Right atrium auricular region (tissue), 2 donors: Measurements from ENCODE around the gene WNK2. TPM values are rescaled to one million over a fixed set of nuclear protein-coding genes. Genes with fewer than 3 reads are reported as not detected.
"Not testable (repeated sequence)": the region's sequence is repeated elsewhere in the genome, so short reads cannot be mapped to it uniquely, and the experiment has no call there.

Experiments
- DNase-seq: peaks from one replicate; pipeline ENCODE4 v3.0.0-alpha.2; 2019; ENCODE audit warnings: low spot score
- H3K27ac ChIP-seq, 2 donors: fragments of 200-600 bp; sonication (generic); 1 replicate in 1 of 2; 2 replicates in 1 of 2; pipeline ENCODE4 v1.5.1; 2016 to 2019
- H3K27me3 ChIP-seq, 2 donors: fragments of 200-600 bp; sonication (generic); one replicate each; pipeline versions ENCODE4 v1.5.1 to v1.6.0; 2017 to 2019
- H3K36me3 ChIP-seq: fragments of 200-600 bp; sonication (generic); one replicate; pipeline ENCODE4 v1.5.1; 2016
- H3K4me1 ChIP-seq, 2 donors: fragments of 200-600 bp; sonication (generic); one replicate each; pipeline versions ENCODE4 v1.5.1 to v1.6.0; 2017 to 2019
- H3K4me3 ChIP-seq, 2 donors: fragments of 200-600 bp; sonication (generic); 1 replicate in 1 of 2; 2 replicates in 1 of 2; pipeline ENCODE4 v1.5.1; 2017 to 2019; ENCODE audit warnings: mild to moderate bottlenecking in 1 of 2, moderate library complexity in 1 of 2
- H3K9me3 ChIP-seq, 2 donors: fragments of 200-600 bp; sonication (generic); one replicate each; pipeline ENCODE4 v1.5.1; 2019
- total RNA-seq, 2 donors: library from RNA; depleted of rRNA; stranded (reverse); fragments of >200 nt; gene quantifications; one replicate each; pipeline ENCODE4 v1.1.0, GENCODE V29; 2016
- TF ChIP-seq, protein P1 (sequence below), 2 donors: fragments of 200-600 bp; sonication (generic); IDR thresholded peaks; one replicate each; pipeline ENCODE4 v1.5.1; 2019; ENCODE audit warnings: antibody characterized with exemption in 2 of 2

The WNK2 gene
- total RNA-seq, 2 donors from 2014 or later, result 61.4 to 132 TPM

DNA sequence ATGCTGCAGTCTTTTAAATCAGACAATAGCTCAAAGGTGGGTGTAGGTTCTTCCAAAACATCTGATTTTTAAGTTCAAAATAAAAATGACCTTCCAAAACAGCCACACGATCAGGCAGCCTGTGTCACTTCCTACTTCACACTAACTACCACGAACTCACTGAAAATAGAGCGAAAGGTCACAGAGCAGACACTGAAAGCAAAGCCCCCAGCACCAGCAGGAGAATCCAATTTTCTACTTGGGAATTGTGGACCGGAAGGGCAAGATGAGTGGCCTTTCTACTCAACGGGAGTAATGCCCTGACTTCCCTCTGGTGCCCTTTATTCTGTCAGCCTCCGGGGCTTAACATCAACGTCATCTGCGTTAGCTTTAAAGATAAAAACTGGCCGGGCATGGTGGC lies 159.7 kb downstream of the WNK2 start:
- no peak overlapping the region for H3K27ac ChIP-seq
- no peaks in the 10 kb centered on the region for H3K36me3 ChIP-seq
- TF ChIP-seq, protein P1, sequence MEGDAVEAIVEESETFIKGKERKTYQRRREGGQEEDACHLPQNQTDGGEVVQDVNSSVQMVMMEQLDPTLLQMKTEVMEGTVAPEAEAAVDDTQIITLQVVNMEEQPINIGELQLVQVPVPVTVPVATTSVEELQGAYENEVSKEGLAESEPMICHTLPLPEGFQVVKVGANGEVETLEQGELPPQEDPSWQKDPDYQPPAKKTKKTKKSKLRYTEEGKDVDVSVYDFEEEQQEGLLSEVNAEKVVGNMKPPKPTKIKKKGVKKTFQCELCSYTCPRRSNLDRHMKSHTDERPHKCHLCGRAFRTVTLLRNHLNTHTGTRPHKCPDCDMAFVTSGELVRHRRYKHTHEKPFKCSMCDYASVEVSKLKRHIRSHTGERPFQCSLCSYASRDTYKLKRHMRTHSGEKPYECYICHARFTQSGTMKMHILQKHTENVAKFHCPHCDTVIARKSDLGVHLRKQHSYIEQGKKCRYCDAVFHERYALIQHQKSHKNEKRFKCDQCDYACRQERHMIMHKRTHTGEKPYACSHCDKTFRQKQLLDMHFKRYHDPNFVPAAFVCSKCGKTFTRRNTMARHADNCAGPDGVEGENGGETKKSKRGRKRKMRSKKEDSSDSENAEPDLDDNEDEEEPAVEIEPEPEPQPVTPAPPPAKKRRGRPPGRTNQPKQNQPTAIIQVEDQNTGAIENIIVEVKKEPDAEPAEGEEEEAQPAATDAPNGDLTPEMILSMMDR (IDR thresholded peaks at IDR 0.05), result no peak
- H3K27me3 ChIP-seq, result no peaks in the 10 kb centered on the region
- H3K9me3 ChIP-seq, result peaks cover 0 to 1% of the 10 kb centered on the region in 2 donors
- no peak for DNase-seq
- H3K4me3 ChIP-seq, result no peak overlapping the region
- peaks cover 0 to 11% of the 10 kb centered on the region in 2 donors for H3K4me1 ChIP-seq

DNA sequence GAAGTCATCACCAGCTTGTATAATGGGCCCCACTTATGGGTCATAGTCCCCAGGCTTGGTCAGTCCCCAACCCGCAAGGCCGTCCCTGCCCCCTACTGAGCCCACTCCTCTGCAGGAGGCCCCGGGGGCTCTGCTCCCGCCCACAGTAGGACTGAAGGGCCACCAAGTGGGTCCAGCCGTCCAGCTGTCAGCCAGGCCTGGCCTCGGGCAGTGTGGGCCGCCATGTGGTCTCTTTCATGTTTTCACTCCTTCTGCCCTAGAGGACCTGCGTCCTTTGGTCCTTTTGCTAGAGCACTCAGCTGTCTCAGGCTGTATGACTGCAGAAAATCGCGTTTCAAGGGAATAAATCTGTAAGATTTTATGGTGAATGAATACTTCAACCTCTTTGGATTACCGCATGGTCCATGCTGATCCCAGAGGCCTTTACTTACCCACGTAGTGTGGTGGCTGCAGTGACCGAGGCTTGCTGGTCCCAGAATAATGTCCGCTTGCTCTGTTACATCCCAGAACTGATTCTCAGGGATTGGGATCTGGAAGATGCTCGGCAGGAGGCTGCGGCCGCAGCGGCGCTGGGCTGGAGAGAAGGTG lies 161.8 kb downstream of the WNK2 start:
- TF ChIP-seq, protein P1 (IDR thresholded peaks at IDR 0.05), result no peak
- Histone ChIP-seq H3K4me1 (peaks cover 0 to 11% of the 10 kb centered on the region in 2 donors), H3K27me3 (no peaks in the 10 kb centered on the region), H3K36me3 (no peaks in the 10 kb centered on the region), H3K27ac (no peak overlapping the region), H3K9me3 (no peaks in the 10 kb centered on the region), H3K4me3 (peak overlapping the region; percentile 34 to 48)
- no peak for DNase-seq

DNA sequence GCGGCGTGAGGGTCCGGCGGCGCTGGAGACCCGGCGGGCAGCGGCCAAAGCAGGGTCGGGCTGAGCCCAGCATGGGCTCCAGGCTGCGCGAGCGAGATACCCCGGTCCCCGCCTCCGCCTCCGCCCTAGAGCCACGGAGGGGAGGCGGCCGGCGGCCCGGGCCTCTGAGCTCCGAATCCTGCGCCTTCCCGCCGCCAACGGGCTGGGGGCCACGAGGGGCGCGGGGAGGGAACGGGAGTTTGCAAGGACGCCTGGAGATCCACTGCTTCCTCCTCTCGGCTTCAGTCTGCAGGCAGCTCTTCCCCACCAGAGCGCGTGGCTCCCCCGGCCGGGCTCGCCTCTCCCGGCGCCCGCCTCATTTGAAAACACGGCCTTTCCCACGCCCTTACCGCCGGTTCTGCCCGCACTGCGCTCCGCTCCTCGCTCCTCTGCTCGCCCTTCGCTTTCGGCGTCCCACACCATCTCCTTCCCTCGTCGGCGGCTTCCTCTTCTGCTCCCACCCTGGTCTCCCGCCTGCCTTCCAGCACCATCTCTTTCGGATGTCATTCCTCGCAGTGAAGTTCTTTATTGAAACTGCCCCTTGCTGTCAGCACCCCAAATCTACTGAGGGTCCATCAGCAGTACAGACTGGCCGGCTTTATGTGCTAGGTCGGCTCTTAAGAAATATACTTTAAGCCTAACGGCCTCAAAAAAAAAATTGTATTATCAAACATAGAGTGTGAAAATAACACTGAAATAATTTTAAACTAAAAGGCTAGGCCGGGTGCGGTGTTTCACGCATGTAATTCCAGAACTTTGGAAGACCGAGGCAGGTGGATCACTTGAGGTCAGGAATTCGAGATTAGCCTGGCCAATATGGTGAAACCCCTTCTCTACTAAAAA lies 162.5 kb downstream of the WNK2 start:
- Histone ChIP-seq H3K36me3 (no peaks in the 10 kb centered on the region), H3K4me1 (peaks cover 0 to 11% of the 10 kb centered on the region in 2 donors), H3K9me3 (no peaks in the 10 kb centered on the region), H3K27me3 (no peaks in the 10 kb centered on the region), H3K4me3 (peak overlapping the region; percentile 34 to 48), H3K27ac (no peak overlapping the region)
- no peak for DNase-seq
- TF ChIP-seq, protein P1 (IDR thresholded peaks at IDR 0.05), result no peak

DNA sequence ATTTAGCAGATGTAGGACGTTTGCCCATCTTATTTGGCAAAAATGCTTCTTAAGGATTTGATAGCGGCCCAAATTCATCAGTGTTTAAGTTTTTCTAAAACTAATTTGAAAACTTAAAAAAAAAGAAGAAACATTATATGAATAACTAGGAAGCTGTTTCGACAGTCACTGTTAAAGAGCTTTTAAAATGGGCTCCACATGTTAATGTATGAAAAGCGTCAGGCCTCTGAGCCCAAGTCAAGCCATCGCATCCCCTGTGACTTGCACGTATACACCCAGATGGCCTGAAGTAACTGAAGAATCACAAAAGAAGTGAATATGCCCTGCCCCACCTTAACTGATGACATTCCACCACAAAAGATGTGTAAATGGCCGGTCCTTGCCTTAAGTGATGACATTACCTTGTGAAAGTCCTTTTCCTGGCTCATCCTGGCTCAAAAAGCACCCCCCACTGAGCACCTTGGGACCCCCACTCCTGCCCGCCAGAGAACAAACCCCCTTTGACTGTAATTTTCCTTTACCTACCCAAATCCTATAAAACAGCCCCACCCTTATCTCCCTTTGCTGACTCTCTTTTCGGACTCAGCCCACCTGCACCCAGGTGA lies 163.5 kb downstream of the WNK2 start:
- H3K27ac ChIP-seq, H3K4me3 ChIP-seq, H3K9me3 ChIP-seq, H3K36me3 ChIP-seq, DNase-seq, H3K27me3 ChIP-seq: not testable (repeated sequence)
- H3K4me1 ChIP-seq, result peaks cover 0 to 11% of the 10 kb centered on the region in 2 donors

DNA sequence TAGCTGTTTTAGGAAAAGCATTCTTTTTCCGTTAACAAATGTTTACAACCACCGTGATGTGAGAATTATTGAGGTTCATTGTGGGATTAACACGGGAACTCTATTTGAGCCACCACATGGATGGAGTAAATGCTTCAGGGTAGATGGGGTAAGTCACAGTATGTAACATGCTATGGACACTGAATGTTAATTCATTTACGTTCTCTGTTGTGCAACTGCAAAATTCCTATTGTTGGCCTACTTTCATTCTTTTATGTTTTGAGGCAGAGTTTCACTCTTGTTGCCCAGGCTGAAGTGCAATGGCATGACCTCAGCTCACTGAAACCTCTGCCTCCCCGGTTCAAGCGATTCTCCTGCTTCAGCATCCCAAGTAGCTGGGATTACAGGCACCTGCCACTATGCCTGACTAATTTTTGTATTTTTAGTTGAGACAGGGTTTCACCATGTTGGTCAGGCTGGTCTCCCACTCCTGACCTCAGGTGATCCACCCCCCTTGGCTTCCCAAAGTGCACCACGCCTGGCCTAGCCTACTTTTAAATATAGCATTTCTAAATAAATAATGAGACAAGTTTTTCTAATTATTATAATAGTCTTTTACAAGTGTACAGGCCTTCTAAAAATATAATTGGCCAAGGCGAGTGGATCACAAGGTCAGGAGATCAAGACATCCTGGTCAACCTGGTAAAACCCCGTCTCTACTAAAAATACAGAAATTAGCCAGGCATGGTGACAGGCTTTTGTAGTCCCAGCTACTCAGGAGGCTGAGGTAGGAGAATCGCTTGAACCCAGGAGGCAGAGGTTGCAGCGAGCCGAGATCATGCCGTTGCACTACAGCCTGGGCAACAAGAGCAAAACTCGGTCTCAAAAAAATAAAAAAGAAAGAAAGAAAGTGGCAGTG lies 169.7 kb downstream of the WNK2 start:
- not testable (repeated sequence) for H3K27me3 ChIP-seq, H3K4me3 ChIP-seq, DNase-seq, H3K27ac ChIP-seq, H3K4me1 ChIP-seq, H3K36me3 ChIP-seq, H3K9me3 ChIP-seq

DNA sequence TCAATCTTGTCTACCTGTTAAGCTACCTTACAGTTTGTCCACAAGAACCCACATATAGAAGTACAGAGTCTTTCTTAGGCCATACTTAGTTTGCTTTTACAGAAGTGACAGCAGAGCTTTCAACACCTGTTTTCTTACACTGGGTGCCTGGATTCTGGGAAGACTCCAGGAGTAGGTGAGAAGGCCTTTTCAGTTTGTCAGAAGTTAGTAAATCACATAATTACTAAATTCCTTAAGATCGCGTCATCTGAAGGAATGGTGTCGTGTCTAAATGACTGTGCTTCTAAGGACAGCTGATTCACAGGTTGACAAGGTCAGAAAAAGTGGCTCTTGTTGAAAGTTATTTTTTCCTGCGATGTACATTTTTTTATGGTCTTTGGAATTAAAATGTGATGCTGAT lies 170.5 kb downstream of the WNK2 start:
- H3K4me3 ChIP-seq, result no peak overlapping the region
- H3K27ac ChIP-seq, result no peak overlapping the region
- H3K27me3 ChIP-seq, result no peaks in the 10 kb centered on the region
- TF ChIP-seq, protein P1 (IDR thresholded peaks at IDR 0.05), result no peak
- no peaks in the 10 kb centered on the region for H3K9me3 ChIP-seq
- no peaks in the 10 kb centered on the region for H3K36me3 ChIP-seq
- no peaks in the 10 kb centered on the region for H3K4me1 ChIP-seq
- DNase-seq, result no peak
